ENCODE data around the gene CDH4.

The CDH4 gene

GRCh38 chr20:61533231-61533631, 281.2 kb downstream of the CDH4 start:
- TF ChIP-seq, protein P1, sequence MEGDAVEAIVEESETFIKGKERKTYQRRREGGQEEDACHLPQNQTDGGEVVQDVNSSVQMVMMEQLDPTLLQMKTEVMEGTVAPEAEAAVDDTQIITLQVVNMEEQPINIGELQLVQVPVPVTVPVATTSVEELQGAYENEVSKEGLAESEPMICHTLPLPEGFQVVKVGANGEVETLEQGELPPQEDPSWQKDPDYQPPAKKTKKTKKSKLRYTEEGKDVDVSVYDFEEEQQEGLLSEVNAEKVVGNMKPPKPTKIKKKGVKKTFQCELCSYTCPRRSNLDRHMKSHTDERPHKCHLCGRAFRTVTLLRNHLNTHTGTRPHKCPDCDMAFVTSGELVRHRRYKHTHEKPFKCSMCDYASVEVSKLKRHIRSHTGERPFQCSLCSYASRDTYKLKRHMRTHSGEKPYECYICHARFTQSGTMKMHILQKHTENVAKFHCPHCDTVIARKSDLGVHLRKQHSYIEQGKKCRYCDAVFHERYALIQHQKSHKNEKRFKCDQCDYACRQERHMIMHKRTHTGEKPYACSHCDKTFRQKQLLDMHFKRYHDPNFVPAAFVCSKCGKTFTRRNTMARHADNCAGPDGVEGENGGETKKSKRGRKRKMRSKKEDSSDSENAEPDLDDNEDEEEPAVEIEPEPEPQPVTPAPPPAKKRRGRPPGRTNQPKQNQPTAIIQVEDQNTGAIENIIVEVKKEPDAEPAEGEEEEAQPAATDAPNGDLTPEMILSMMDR (IDR thresholded peaks at IDR 0.05), result no peak
- no peaks in the 10 kb centered on the region for H3K36me3 ChIP-seq
- no peaks in the 10 kb centered on the region for H3K27me3 ChIP-seq
- no peaks in the 10 kb centered on the region for H3K4me1 ChIP-seq (ENCODE audit: control insufficient read depth in 1 of 2, insufficient read depth in 1 of 2, low read depth in 1 of 2, low read length in 1 of 2)
- no peaks in the 10 kb centered on the region for H3K9me3 ChIP-seq
- no peak overlapping the region for H3K27ac ChIP-seq
- no peak overlapping the region for H3K4me3 ChIP-seq (ENCODE audit: low read depth in 1 of 2, low read length in 1 of 2)

- Histone ChIP-seq H3K27me3 (no peaks in the 10 kb centered on the region), H3K27ac (no peak overlapping the region), H3K4me3 (ENCODE audit: low read depth in 1 of 2, low read length in 1 of 2) (no peak overlapping the region), H3K4me1 (ENCODE audit: control insufficient read depth in 1 of 2, insufficient read depth in 1 of 2, low read depth in 1 of 2, low read length in 1 of 2) (no peaks in the 10 kb centered on the region), H3K36me3 (no peaks in the 10 kb centered on the region), H3K9me3 (no peaks in the 10 kb centered on the region)
- TF ChIP-seq, protein P1 (IDR thresholded peaks at IDR 0.05), result no peak
Measured at GRCh38 chr20:61534346-61534745, 282.3 kb downstream of the CDH4 start.

DNA sequence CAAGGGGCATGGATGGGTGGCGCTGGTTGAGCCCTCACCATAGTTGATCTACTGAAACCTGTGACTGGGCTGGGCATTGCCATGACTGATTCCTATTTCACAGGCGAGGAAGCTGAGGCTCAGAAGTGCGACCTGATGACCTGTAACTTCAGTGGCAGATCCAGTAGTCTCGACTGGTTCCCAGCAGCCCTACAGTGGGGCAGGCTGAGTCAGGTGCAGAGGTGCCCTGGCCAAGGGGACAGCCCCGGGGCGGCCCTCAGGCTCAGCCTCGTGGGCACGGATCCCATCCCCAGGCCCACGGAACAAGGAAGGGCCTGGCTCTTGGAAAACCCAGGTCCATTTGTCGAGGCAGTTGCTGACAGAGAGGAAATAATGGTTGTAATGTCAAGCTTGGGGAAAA, 283.0 kb downstream of the CDH4 start:
- TF ChIP-seq, protein P1 (IDR thresholded peaks at IDR 0.05), result no peak

GRCh38 chr20:61535536-61535935, 283.5 kb downstream of the CDH4 start:
- Histone ChIP-seq H3K4me3 (ENCODE audit: low read depth in 1 of 2, low read length in 1 of 2) (no peak overlapping the region), H3K27me3 (no peaks in the 10 kb centered on the region), H3K9me3 (no peaks in the 10 kb centered on the region), H3K4me1 (ENCODE audit: control insufficient read depth in 1 of 2, insufficient read depth in 1 of 2, low read depth in 1 of 2, low read length in 1 of 2) (no peaks in the 10 kb centered on the region), H3K27ac (no peak overlapping the region), H3K36me3 (no peaks in the 10 kb centered on the region)
- TF ChIP-seq, protein P1 (IDR thresholded peaks at IDR 0.05), result no peak

More for the DNA sequence above, 283.0 kb downstream of the CDH4 start:
- no peak overlapping the region for H3K4me3 ChIP-seq (ENCODE audit: low read depth in 1 of 2, low read length in 1 of 2)
- H3K4me1 ChIP-seq (ENCODE audit: control insufficient read depth in 1 of 2, insufficient read depth in 1 of 2, low read depth in 1 of 2, low read length in 1 of 2), result no peaks in the 10 kb centered on the region
- no peaks in the 10 kb centered on the region for H3K27me3 ChIP-seq
- no peak overlapping the region for H3K27ac ChIP-seq
- H3K9me3 ChIP-seq, result no peaks in the 10 kb centered on the region
- H3K36me3 ChIP-seq, result no peaks in the 10 kb centered on the region

DNA sequence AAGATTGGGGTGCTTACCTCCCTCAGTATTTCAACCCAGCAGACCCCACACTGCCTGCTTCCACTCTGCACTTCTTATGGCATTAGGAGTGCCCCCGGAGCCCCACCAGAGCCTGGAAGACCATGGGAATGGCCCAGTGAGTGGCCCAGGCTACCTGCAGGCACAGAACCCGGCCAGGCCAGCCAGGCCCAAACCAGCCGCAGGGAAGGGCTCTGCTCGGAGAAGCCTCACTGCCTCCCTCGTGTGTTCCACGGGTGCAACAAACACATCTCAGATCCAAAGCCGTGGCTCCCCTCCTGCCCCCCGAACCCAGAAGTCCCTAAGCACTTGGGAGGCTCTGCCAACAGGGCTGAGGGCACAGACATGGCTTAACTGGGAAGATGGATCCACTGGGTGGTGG, 283.9 kb downstream of the CDH4 start:
- Histone ChIP-seq H3K4me3 (ENCODE audit: low read depth in 1 of 2, low read length in 1 of 2) (no peak overlapping the region), H3K27me3 (no peaks in the 10 kb centered on the region), H3K27ac (no peak overlapping the region), H3K9me3 (no peaks in the 10 kb centered on the region), H3K36me3 (no peaks in the 10 kb centered on the region), H3K4me1 (ENCODE audit: control insufficient read depth in 1 of 2, insufficient read depth in 1 of 2, low read depth in 1 of 2, low read length in 1 of 2) (no peaks in the 10 kb centered on the region)
- TF ChIP-seq, protein P1 (IDR thresholded peaks at IDR 0.05), result no peak

DNA sequence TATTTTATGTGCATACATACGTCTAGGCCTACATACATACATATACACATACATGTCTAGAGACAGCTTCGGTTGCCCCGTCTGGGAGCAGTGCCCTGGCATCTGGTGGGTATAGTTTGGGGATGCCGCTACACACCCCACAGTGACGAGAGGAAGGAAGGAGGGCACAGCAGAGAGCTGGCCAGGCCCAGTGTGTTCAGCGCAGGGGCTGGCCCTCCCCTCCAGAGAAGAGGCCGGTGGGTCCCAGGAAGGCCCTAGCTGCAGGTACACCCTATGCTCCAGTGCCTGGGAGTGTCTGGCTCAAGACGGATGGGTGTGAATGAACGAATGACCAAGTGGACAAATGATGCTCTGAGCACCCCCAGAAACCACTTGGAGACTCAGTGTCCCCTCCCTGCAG, 284.6 kb downstream of the CDH4 start:
- Histone ChIP-seq H3K36me3 (no peaks in the 10 kb centered on the region), H3K4me3 (ENCODE audit: low read depth in 1 of 2, low read length in 1 of 2) (no peak overlapping the region), H3K27me3 (no peaks in the 10 kb centered on the region), H3K9me3 (no peaks in the 10 kb centered on the region), H3K4me1 (ENCODE audit: control insufficient read depth in 1 of 2, insufficient read depth in 1 of 2, low read depth in 1 of 2, low read length in 1 of 2) (no peaks in the 10 kb centered on the region), H3K27ac (no peak overlapping the region)
- TF ChIP-seq, protein P1 (IDR thresholded peaks at IDR 0.05), result no peak
